ENCODE measurements around the gene MRTFA.

The MRTFA gene

DNA sequence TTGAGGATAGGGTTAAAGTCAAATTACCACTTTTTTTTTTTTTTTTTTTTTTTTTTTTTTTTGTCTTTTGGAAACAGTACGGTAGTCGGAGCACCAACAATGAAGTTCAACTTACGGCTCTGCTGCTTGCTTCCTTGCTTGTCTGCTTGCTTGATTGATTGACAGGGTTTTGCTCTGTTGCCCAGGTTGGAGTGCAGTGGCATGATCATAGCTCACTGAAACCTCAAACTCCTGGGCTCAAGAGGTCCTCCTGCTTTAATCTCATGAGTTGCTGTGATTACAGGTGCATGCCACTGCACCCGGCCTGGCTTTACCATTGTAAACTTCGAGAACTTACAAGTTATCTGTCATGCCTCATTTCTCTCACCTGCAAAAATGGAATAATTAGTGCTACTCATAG lies 260.4 kb downstream of the MRTFA start:
- no peak for DNase-seq (ENCODE audit: extremely low spot score)
- CTCF ChIA-PET = interaction anchor here (0.6 kb wide), 1 partner anchor 169 kb away, joined by 3 read pairs; no protein-coding TSS in a partner anchor
- POLR2A ChIA-PET = no interaction called here
- TF ChIP-seq SUZ12 (IDR thresholded peaks at IDR 0.05) (no peak), PKNOX1 (IDR thresholded peaks at IDR 0.05) (peak; percentile 34; the same call in 1 of the 2 replicates)

DNA sequence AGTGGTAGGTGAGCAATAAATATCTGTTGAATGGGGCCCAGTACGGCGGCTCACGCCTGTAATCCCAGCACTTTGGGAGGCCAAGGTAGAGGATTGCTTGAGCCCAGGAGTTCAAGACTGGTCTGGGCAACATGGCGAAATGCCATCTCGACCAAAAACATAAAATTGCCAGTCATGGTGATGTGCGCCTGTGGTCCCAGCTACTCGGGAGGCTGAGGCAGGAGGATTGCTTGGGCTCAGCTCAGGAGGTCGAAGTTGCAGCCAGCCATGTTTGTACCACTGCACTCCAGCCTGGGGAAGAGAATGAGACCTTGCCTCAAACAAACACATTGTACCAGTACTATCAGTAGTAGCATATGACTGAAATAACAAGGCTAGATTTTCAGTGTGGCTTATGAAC lies 262.0 kb downstream of the MRTFA start:
- no peak for DNase-seq (ENCODE audit: extremely low spot score)
- ChIA-PET CTCF (no interaction called here), POLR2A (no interaction called here)
- TF ChIP-seq SUZ12 (IDR thresholded peaks at IDR 0.05) (no peak), BHLHE40 (IDR thresholded peaks at IDR 0.05; ENCODE audit: borderline replicate concordance) (no peak), ELF4 (IDR thresholded peaks at IDR 0.05) (no peak), HDGF (IDR thresholded peaks at IDR 0.05; ENCODE audit: borderline replicate concordance) (no peak), NFRKB (IDR thresholded peaks at IDR 0.05) (no peak), TARDBP (IDR thresholded peaks at IDR 0.05) (no peak), LEF1 (IDR thresholded peaks at IDR 0.05; ENCODE audit: borderline replicate concordance) (no peak), ZNF384 (IDR thresholded peaks at IDR 0.05) (no peak), L3MBTL2 (conservative IDR thresholded peaks at IDR 0.05) (no peak), SP1 (IDR thresholded peaks at IDR 0.05) (no peak), PKNOX1 (IDR thresholded peaks at IDR 0.05) (no peak)

- TF ChIP-seq CTBP1 (IDR thresholded peaks at IDR 0.05; ENCODE audit: borderline replicate concordance) = no peak
- no peak for TF ChIP-seq TARDBP (IDR thresholded peaks at IDR 0.05)
- no peak for TF ChIP-seq FOXM1 (IDR thresholded peaks at IDR 0.05; ENCODE audit: borderline replicate concordance)
- TF ChIP-seq NFRKB (IDR thresholded peaks at IDR 0.05) = no peak
- TF ChIP-seq FOXK2 (IDR thresholded peaks at IDR 0.05) = no peak
- TF ChIP-seq ZNF384 (IDR thresholded peaks at IDR 0.05) = no peak
- TF ChIP-seq L3MBTL2 (conservative IDR thresholded peaks at IDR 0.05) = no peak
- TF ChIP-seq PKNOX1 (IDR thresholded peaks at IDR 0.05) = no peak
- no peak for TF ChIP-seq HDGF (IDR thresholded peaks at IDR 0.05; ENCODE audit: borderline replicate concordance)
- no peak for TF ChIP-seq LEF1 (IDR thresholded peaks at IDR 0.05; ENCODE audit: borderline replicate concordance)
- no peak for TF ChIP-seq SP1 (IDR thresholded peaks at IDR 0.05)
- TF ChIP-seq ELF4 (IDR thresholded peaks at IDR 0.05) = no peak
- TF ChIP-seq SUZ12 (IDR thresholded peaks at IDR 0.05) = no peak
- TF ChIP-seq FOXA1 (IDR thresholded peaks at IDR 0.05) = no peak
- TF ChIP-seq ARNT (IDR thresholded peaks at IDR 0.05) = no peak
- TF ChIP-seq BHLHE40 (IDR thresholded peaks at IDR 0.05; ENCODE audit: borderline replicate concordance) = no peak
- DNase-seq (ENCODE audit: extremely low spot score) = no peak
- CTCF ChIA-PET = no interaction called here
- POLR2A ChIA-PET = no interaction called here
Measured at GRCh38 chr22:40368836-40369235, 267.7 kb downstream of the MRTFA start.

GRCh38 chr22:40368016-40368415 lies 268.5 kb downstream of the MRTFA start:
- TF ChIP-seq PKNOX1 (IDR thresholded peaks at IDR 0.05) = no peak
- no peak for TF ChIP-seq ZNF384 (IDR thresholded peaks at IDR 0.05)
- TF ChIP-seq TARDBP (IDR thresholded peaks at IDR 0.05) = no peak
- no peak for TF ChIP-seq FOXA1 (IDR thresholded peaks at IDR 0.05)
- no peak for DNase-seq (ENCODE audit: extremely low spot score)
- CTCF ChIA-PET = no interaction called here
- POLR2A ChIA-PET = no interaction called here

- TF ChIP-seq NFRKB (IDR thresholded peaks at IDR 0.05) = no peak
- no peak for TF ChIP-seq FOXM1 (IDR thresholded peaks at IDR 0.05; ENCODE audit: borderline replicate concordance)
- no peak for TF ChIP-seq SP1 (IDR thresholded peaks at IDR 0.05)
- TF ChIP-seq ZNF384 (IDR thresholded peaks at IDR 0.05) = no peak
- TF ChIP-seq TARDBP (IDR thresholded peaks at IDR 0.05) = no peak
- no peak for TF ChIP-seq HDGF (IDR thresholded peaks at IDR 0.05; ENCODE audit: borderline replicate concordance)
- TF ChIP-seq CTBP1 (IDR thresholded peaks at IDR 0.05; ENCODE audit: borderline replicate concordance) = no peak
- TF ChIP-seq L3MBTL2 (conservative IDR thresholded peaks at IDR 0.05) = no peak
- no peak for TF ChIP-seq PKNOX1 (IDR thresholded peaks at IDR 0.05)
- TF ChIP-seq FOXK2 (IDR thresholded peaks at IDR 0.05) = no peak
- TF ChIP-seq LEF1 (IDR thresholded peaks at IDR 0.05; ENCODE audit: borderline replicate concordance) = no peak
- TF ChIP-seq ELF4 (IDR thresholded peaks at IDR 0.05) = no peak
- TF ChIP-seq FOXA1 (IDR thresholded peaks at IDR 0.05) = no peak
- no peak for TF ChIP-seq SUZ12 (IDR thresholded peaks at IDR 0.05)
- no peak for TF ChIP-seq BHLHE40 (IDR thresholded peaks at IDR 0.05; ENCODE audit: borderline replicate concordance)
- TF ChIP-seq ARNT (IDR thresholded peaks at IDR 0.05) = no peak
- ChIA-PET POLR2A (no interaction called here), CTCF (no interaction called here)
- DNase-seq (ENCODE audit: extremely low spot score) = no peak
Measured at GRCh38 chr22:40367342-40367741, 269.2 kb downstream of the MRTFA start.

GRCh38 chr22:40366068-40366467 lies 270.5 kb downstream of the MRTFA start:
- DNase-seq (ENCODE audit: extremely low spot score) = no peak
- POLR2A ChIA-PET = no interaction called here
- TF ChIP-seq ELF4 (IDR thresholded peaks at IDR 0.05) (no peak), HDGF (IDR thresholded peaks at IDR 0.05; ENCODE audit: borderline replicate concordance) (no peak), SP1 (IDR thresholded peaks at IDR 0.05) (no peak), PKNOX1 (IDR thresholded peaks at IDR 0.05) (no peak), CTBP1 (IDR thresholded peaks at IDR 0.05; ENCODE audit: borderline replicate concordance) (no peak), FOXA1 (IDR thresholded peaks at IDR 0.05) (no peak), L3MBTL2 (conservative IDR thresholded peaks at IDR 0.05) (no peak), NFRKB (IDR thresholded peaks at IDR 0.05) (no peak), ZNF384 (IDR thresholded peaks at IDR 0.05) (no peak), TARDBP (IDR thresholded peaks at IDR 0.05) (no peak), BHLHE40 (IDR thresholded peaks at IDR 0.05; ENCODE audit: borderline replicate concordance) (no peak), LEF1 (IDR thresholded peaks at IDR 0.05; ENCODE audit: borderline replicate concordance) (no peak)
- CTCF ChIA-PET = no interaction called here
